ENCODE measurements around the gene HYDIN.
"Not testable (repeated sequence)": the region's sequence is repeated elsewhere in the genome, so short reads cannot be mapped to it uniquely, and the experiment has no call there.

HYDIN gene

GRCh38 chr16:70953824-70954223 lies 276.7 kb downstream of the HYDIN start:
- H3K36me3 Mint-ChIP-seq (ENCODE audit: low read depth); H3K4me1 Mint-ChIP-seq (ENCODE audit: low read depth); H3K4me3 Mint-ChIP-seq; H3K9me3 Mint-ChIP-seq; H3K27ac Mint-ChIP-seq; H3K27me3 Mint-ChIP-seq; intact Hi-C loops (cut with micrococcal nuclease): not testable (repeated sequence)

- H3K27ac Mint-ChIP-seq; H3K27me3 Mint-ChIP-seq; intact Hi-C loops (cut with micrococcal nuclease); H3K36me3 Mint-ChIP-seq (ENCODE audit: low read depth); H3K4me1 Mint-ChIP-seq (ENCODE audit: low read depth); H3K4me3 Mint-ChIP-seq; H3K9me3 Mint-ChIP-seq: not testable (repeated sequence)
These were observed 287.0 kb downstream of the HYDIN start for GRCh38 chr16:70943551-70943950.

GRCh38 chr16:70939690-70940359 lies 290.7 kb downstream of the HYDIN start:
- H3K4me3 Mint-ChIP-seq; H3K27ac Mint-ChIP-seq; H3K36me3 Mint-ChIP-seq (ENCODE audit: low read depth); intact Hi-C loops (cut with micrococcal nuclease); H3K27me3 Mint-ChIP-seq; H3K9me3 Mint-ChIP-seq; H3K4me1 Mint-ChIP-seq (ENCODE audit: low read depth): not testable (repeated sequence)

- H3K27me3 Mint-ChIP-seq; intact Hi-C loops (cut with micrococcal nuclease); H3K9me3 Mint-ChIP-seq; H3K36me3 Mint-ChIP-seq (ENCODE audit: low read depth); H3K4me1 Mint-ChIP-seq (ENCODE audit: low read depth); H3K27ac Mint-ChIP-seq; H3K4me3 Mint-ChIP-seq: not testable (repeated sequence)
These were observed 293.6 kb downstream of the HYDIN start for GRCh38 chr16:70936781-70937525.

- H3K4me3 Mint-ChIP-seq; H3K27me3 Mint-ChIP-seq; H3K9me3 Mint-ChIP-seq; H3K36me3 Mint-ChIP-seq (ENCODE audit: low read depth); H3K4me1 Mint-ChIP-seq (ENCODE audit: low read depth); H3K27ac Mint-ChIP-seq; intact Hi-C loops (cut with micrococcal nuclease): not testable (repeated sequence)
These were observed 295.2 kb downstream of the HYDIN start for GRCh38 chr16:70935325-70935724.

GRCh38 chr16:70933746-70934145 lies 296.8 kb downstream of the HYDIN start:
- H3K9me3 Mint-ChIP-seq; H3K27ac Mint-ChIP-seq; H3K36me3 Mint-ChIP-seq (ENCODE audit: low read depth); H3K27me3 Mint-ChIP-seq; H3K4me3 Mint-ChIP-seq; intact Hi-C loops (cut with micrococcal nuclease); H3K4me1 Mint-ChIP-seq (ENCODE audit: low read depth): not testable (repeated sequence)

GRCh38 chr16:70930757-70931156 lies 299.8 kb downstream of the HYDIN start:
- H3K4me3 Mint-ChIP-seq; H3K27ac Mint-ChIP-seq; intact Hi-C loops (cut with micrococcal nuclease); H3K9me3 Mint-ChIP-seq; H3K36me3 Mint-ChIP-seq (ENCODE audit: low read depth); H3K4me1 Mint-ChIP-seq (ENCODE audit: low read depth); H3K27me3 Mint-ChIP-seq: not testable (repeated sequence)

- H3K36me3 Mint-ChIP-seq (ENCODE audit: low read depth); H3K27ac Mint-ChIP-seq; H3K9me3 Mint-ChIP-seq; H3K4me1 Mint-ChIP-seq (ENCODE audit: low read depth); H3K4me3 Mint-ChIP-seq; intact Hi-C loops (cut with micrococcal nuclease); H3K27me3 Mint-ChIP-seq: not testable (repeated sequence)
These were observed 308.4 kb downstream of the HYDIN start for GRCh38 chr16:70922164-70922563.

GRCh38 chr16:70920661-70921060 lies 309.9 kb downstream of the HYDIN start:
- intact Hi-C loops (cut with micrococcal nuclease); H3K9me3 Mint-ChIP-seq; H3K4me3 Mint-ChIP-seq; H3K36me3 Mint-ChIP-seq (ENCODE audit: low read depth); H3K27me3 Mint-ChIP-seq; H3K27ac Mint-ChIP-seq; H3K4me1 Mint-ChIP-seq (ENCODE audit: low read depth): not testable (repeated sequence)

- not testable (repeated sequence) for H3K4me3 Mint-ChIP-seq; H3K36me3 Mint-ChIP-seq (ENCODE audit: low read depth); H3K27me3 Mint-ChIP-seq
These were observed 342.3 kb downstream of the HYDIN start for GRCh38 chr16:70888208-70888607.

GRCh38 chr16:70884652-70885051 lies 345.9 kb downstream of the HYDIN start:
- H3K27ac Mint-ChIP-seq; H3K4me1 Mint-ChIP-seq (ENCODE audit: low read depth); H3K36me3 Mint-ChIP-seq (ENCODE audit: low read depth); H3K27me3 Mint-ChIP-seq; H3K9me3 Mint-ChIP-seq; intact Hi-C loops (cut with micrococcal nuclease); H3K4me3 Mint-ChIP-seq: not testable (repeated sequence)

More at GRCh38 chr16:70888208-70888607, 342.3 kb downstream of the HYDIN start:
- H3K27ac Mint-ChIP-seq; H3K9me3 Mint-ChIP-seq; H3K4me1 Mint-ChIP-seq (ENCODE audit: low read depth); intact Hi-C loops (cut with micrococcal nuclease): not testable (repeated sequence)

GRCh38 chr16:70882311-70882710 lies 348.2 kb downstream of the HYDIN start:
- H3K27me3 Mint-ChIP-seq; H3K4me1 Mint-ChIP-seq (ENCODE audit: low read depth); intact Hi-C loops (cut with micrococcal nuclease); H3K36me3 Mint-ChIP-seq (ENCODE audit: low read depth); H3K27ac Mint-ChIP-seq; H3K4me3 Mint-ChIP-seq; H3K9me3 Mint-ChIP-seq: not testable (repeated sequence)

- H3K9me3 Mint-ChIP-seq; H3K4me3 Mint-ChIP-seq; intact Hi-C loops (cut with micrococcal nuclease); H3K27me3 Mint-ChIP-seq; H3K27ac Mint-ChIP-seq; H3K4me1 Mint-ChIP-seq (ENCODE audit: low read depth); H3K36me3 Mint-ChIP-seq (ENCODE audit: low read depth): not testable (repeated sequence)
These were observed 352.6 kb downstream of the HYDIN start for GRCh38 chr16:70877895-70878294.

GRCh38 chr16:70876442-70876841 lies 354.1 kb downstream of the HYDIN start:
- H3K27me3 Mint-ChIP-seq; intact Hi-C loops (cut with micrococcal nuclease); H3K9me3 Mint-ChIP-seq; H3K4me1 Mint-ChIP-seq (ENCODE audit: low read depth); H3K36me3 Mint-ChIP-seq (ENCODE audit: low read depth); H3K27ac Mint-ChIP-seq; H3K4me3 Mint-ChIP-seq: not testable (repeated sequence)

- H3K36me3 Mint-ChIP-seq (ENCODE audit: low read depth); intact Hi-C loops (cut with micrococcal nuclease); H3K4me3 Mint-ChIP-seq; H3K27ac Mint-ChIP-seq; H3K4me1 Mint-ChIP-seq (ENCODE audit: low read depth); H3K27me3 Mint-ChIP-seq; H3K9me3 Mint-ChIP-seq: not testable (repeated sequence)
These were observed 365.8 kb downstream of the HYDIN start for GRCh38 chr16:70864698-70865097.
